Transverse colon (tissue), 4 donors: Measurements from ENCODE around the gene PPP1R36.

Source experiments
- POLR2A ChIP-seq: fragments of 450-650 bp; IDR thresholded peaks from one replicate; pipeline ENCODE4 v1.6.1; 2016; ENCODE audit warnings: antibody characterized with exemption, mild to moderate bottlenecking, moderate library complexity
- POLR2AphosphoS5 ChIP-seq, 3 donors: sonication (generic); formaldehyde crosslinking; IDR thresholded peaks; one replicate each; pipeline ENCODE4 v1.6.1; 2016; ENCODE audit warnings: antibody characterized with exemption in 3 of 3
- TF ChIP-seq, protein P1 (sequence below), 5 experiments: fragments of 200-600 bp in 3 of 5; fragments of 450-650 bp in 2 of 5; sonication (generic) in 3 of 5; IDR thresholded peaks; 1 replicate in 2 of 5; 2 replicates in 3 of 5; pipeline ENCODE4 v1.5.1; 2016 to 2017; ENCODE audit warnings: antibody characterized with exemption in 5 of 5, inconsistent platforms in 3 of 5, mild to moderate bottlenecking in 2 of 5, moderate library complexity in 1 of 5

DNA sequence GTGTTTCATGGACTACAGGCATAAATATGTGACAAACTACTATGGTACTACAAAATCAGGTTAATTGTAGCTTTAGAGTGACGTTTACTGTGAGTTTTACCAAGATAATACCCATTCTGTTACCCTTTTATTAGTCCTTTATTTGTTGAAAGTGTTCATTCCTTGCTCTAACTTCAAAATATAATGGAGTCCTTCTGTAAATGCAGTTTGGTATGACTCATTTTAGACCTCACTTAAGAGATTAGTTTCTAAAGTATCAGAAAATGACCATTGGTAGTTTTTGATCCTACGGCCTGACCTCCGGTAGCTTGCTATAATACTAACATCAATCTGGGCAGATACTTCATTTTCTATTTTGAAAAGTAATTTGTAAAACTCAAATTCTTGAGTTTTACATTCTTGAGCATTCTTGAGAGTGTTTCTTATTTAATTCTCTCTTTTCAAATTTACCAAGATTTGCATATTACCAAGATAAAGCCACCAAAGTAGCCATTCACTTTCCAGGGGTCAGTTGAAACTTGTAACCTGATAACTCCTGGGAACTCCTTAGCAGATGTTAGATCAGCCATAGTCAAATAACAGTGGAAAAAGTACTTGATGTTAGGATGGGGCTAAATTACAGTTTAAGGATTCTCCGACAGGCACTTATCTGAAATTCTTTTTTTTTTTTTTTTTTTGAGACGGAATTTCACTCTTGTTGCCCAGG lies 5.0 kb upstream of the PPP1R36 start:
- TF ChIP-seq, protein P1, sequence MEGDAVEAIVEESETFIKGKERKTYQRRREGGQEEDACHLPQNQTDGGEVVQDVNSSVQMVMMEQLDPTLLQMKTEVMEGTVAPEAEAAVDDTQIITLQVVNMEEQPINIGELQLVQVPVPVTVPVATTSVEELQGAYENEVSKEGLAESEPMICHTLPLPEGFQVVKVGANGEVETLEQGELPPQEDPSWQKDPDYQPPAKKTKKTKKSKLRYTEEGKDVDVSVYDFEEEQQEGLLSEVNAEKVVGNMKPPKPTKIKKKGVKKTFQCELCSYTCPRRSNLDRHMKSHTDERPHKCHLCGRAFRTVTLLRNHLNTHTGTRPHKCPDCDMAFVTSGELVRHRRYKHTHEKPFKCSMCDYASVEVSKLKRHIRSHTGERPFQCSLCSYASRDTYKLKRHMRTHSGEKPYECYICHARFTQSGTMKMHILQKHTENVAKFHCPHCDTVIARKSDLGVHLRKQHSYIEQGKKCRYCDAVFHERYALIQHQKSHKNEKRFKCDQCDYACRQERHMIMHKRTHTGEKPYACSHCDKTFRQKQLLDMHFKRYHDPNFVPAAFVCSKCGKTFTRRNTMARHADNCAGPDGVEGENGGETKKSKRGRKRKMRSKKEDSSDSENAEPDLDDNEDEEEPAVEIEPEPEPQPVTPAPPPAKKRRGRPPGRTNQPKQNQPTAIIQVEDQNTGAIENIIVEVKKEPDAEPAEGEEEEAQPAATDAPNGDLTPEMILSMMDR (IDR thresholded peaks at IDR 0.05): no peak
- TF ChIP-seq POLR2AphosphoS5 (IDR thresholded peaks at IDR 0.05): no peak
- no peak for TF ChIP-seq POLR2A
